ENCODE measurements around the gene RAB25. TPM values are rescaled to one million over a fixed set of nuclear protein-coding genes. Genes with fewer than 3 reads are reported as not detected.

RAB25 gene
- polyA plus RNA-seq, 1 donor from 2014 or later: 1.3 TPM

- no peak overlapping the region for H3K4me2 ChIP-seq (ENCODE audit: low read length)
- no peaks in the 10 kb centered on the region for H3K79me2 ChIP-seq (replicated peaks; ENCODE audit: insufficient read depth, low read length)
- H3K9ac ChIP-seq (ENCODE audit: low read length): no peak overlapping the region
- no peaks in the 10 kb centered on the region for H3K9me2 ChIP-seq (ENCODE audit: insufficient read depth, low read length)
- H3K9me3 ChIP-seq (ENCODE audit: low read length): no peaks in the 10 kb centered on the region
- H3F3A ChIP-seq (ENCODE audit: insufficient read depth, low read length, poor library complexity, severe bottlenecking): no peaks in the 10 kb centered on the region
- H2AFZ ChIP-seq (ENCODE audit: low read depth, low read length): no peak overlapping the region
- no peak for TF ChIP-seq TAF1 (IDR thresholded peaks at IDR 0.05; ENCODE audit: low read depth)
- TF ChIP-seq CTCF (IDR thresholded peaks at IDR 0.05; ENCODE audit: poor library complexity, severe bottlenecking): peak; percentile 49
- no peaks in the 10 kb centered on the region for H3K27me3 ChIP-seq (ENCODE audit: insufficient read depth, low read depth, low read length)
- H3K36me3 ChIP-seq (ENCODE audit: insufficient read depth, low read length): no peaks in the 10 kb centered on the region
- no peak overlapping the region for H3K4me3 ChIP-seq (ENCODE audit: low read length)
- H4K20me1 ChIP-seq (ENCODE audit: insufficient read depth): no peaks in the 10 kb centered on the region
- no peak overlapping the region for H3K27ac ChIP-seq (ENCODE audit: low read length)
Measured at GRCh38 chr1:156025876-156026275, 35.1 kb upstream of the RAB25 start.

- no peak for TF ChIP-seq EZH2 (IDR thresholded peaks at IDR 0.05; ENCODE audit: borderline replicate concordance, insufficient read depth, low read length, poor library complexity, severe bottlenecking)
- TF ChIP-seq POLR2AphosphoS5 (IDR thresholded peaks at IDR 0.05): no peak
- TF ChIP-seq TAF1 (IDR thresholded peaks at IDR 0.05; ENCODE audit: low read depth): no peak
- TF ChIP-seq MXI1 (conservative IDR thresholded peaks at IDR 0.05; ENCODE audit: poor library complexity, severe bottlenecking): no peak
- no peak for TF ChIP-seq SMC3 (conservative IDR thresholded peaks at IDR 0.05; ENCODE audit: poor library complexity)
- no peak for TF ChIP-seq CTCF (IDR thresholded peaks at IDR 0.05; ENCODE audit: poor library complexity, severe bottlenecking)
- TF ChIP-seq EP300 (conservative IDR thresholded peaks at IDR 0.05; ENCODE audit: poor library complexity, severe bottlenecking): no peak
- no peak overlapping the region for H3K4me3 ChIP-seq (ENCODE audit: low read length)
- H3K27me3 ChIP-seq (ENCODE audit: insufficient read depth, low read depth, low read length): no peaks in the 10 kb centered on the region
Measured at GRCh38 chr1:156026588-156026987, 34.4 kb upstream of the RAB25 start.

DNA sequence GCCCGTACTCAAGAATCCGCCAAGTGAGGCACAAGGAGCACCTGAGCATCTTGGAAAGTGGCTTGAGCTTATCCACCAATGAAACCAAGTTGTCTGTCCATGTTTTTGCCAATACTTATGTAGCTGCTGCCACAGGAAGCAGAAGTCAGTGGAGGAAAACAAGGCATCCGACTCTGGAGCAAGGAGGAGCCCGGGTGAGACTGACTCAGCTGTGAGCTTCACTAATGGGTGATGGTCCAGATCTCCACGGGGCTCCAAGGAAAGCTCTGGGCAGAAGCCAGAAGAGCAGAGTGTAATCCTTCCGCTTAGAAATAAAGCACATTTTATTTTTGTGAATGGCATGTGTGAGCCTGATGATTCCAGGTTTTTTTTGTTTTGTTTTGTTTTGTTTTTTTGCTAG lies 27.9 kb upstream of the RAB25 start:
- no peak for TF ChIP-seq REST (IDR thresholded peaks at IDR 0.05; ENCODE audit: borderline replicate concordance)
- TF ChIP-seq CTCF (IDR thresholded peaks at IDR 0.05; ENCODE audit: poor library complexity, severe bottlenecking): no peak
- no peak for TF ChIP-seq EZH2 (IDR thresholded peaks at IDR 0.05; ENCODE audit: borderline replicate concordance, insufficient read depth, low read length, poor library complexity, severe bottlenecking)
- TF ChIP-seq POLR2AphosphoS5 (IDR thresholded peaks at IDR 0.05): no peak
- no peak for TF ChIP-seq RAD21 (conservative IDR thresholded peaks at IDR 0.05)
- no peak for TF ChIP-seq TAF1 (IDR thresholded peaks at IDR 0.05; ENCODE audit: low read depth)
- no peak for TF ChIP-seq MXI1 (conservative IDR thresholded peaks at IDR 0.05; ENCODE audit: poor library complexity, severe bottlenecking)
- no peaks in the 10 kb centered on the region for H4K20me1 ChIP-seq (ENCODE audit: insufficient read depth)
- H3K27me3 ChIP-seq (ENCODE audit: insufficient read depth, low read depth, low read length): no peaks in the 10 kb centered on the region
- no peaks in the 10 kb centered on the region for H3F3A ChIP-seq (ENCODE audit: insufficient read depth, low read length, poor library complexity, severe bottlenecking)
- H3K9me2 ChIP-seq (ENCODE audit: insufficient read depth, low read length): no peaks in the 10 kb centered on the region
- H2AFZ ChIP-seq (ENCODE audit: low read depth, low read length): no peak overlapping the region
- no peaks in the 10 kb centered on the region for H3K79me2 ChIP-seq (replicated peaks; ENCODE audit: insufficient read depth, low read length)
- H3K4me2 ChIP-seq (ENCODE audit: low read length): no peak overlapping the region
- H3K9me3 ChIP-seq (ENCODE audit: low read length): no peaks in the 10 kb centered on the region
- H3K36me3 ChIP-seq (ENCODE audit: insufficient read depth, low read length): no peaks in the 10 kb centered on the region
- H3K27ac ChIP-seq (ENCODE audit: low read length): no peak overlapping the region
- H3K9ac ChIP-seq (ENCODE audit: low read length): no peak overlapping the region
- no peak overlapping the region for H3K4me3 ChIP-seq (ENCODE audit: low read length)

More at GRCh38 chr1:156026588-156026987, 34.4 kb upstream of the RAB25 start:
- Histone ChIP-seq H3K79me2 (replicated peaks; ENCODE audit: insufficient read depth, low read length) (no peaks in the 10 kb centered on the region), H4K20me1 (ENCODE audit: insufficient read depth) (no peaks in the 10 kb centered on the region), H3F3A (ENCODE audit: insufficient read depth, low read length, poor library complexity, severe bottlenecking) (no peaks in the 10 kb centered on the region), H3K36me3 (ENCODE audit: insufficient read depth, low read length) (no peaks in the 10 kb centered on the region), H3K9me3 (ENCODE audit: low read length) (no peaks in the 10 kb centered on the region), H2AFZ (ENCODE audit: low read depth, low read length) (no peak overlapping the region), H3K9me2 (ENCODE audit: insufficient read depth, low read length) (no peaks in the 10 kb centered on the region), H3K4me2 (ENCODE audit: low read length) (no peak overlapping the region), H3K9ac (ENCODE audit: low read length) (no peak overlapping the region), H3K27ac (ENCODE audit: low read length) (no peak overlapping the region)
